K562 (cell line): Measurements from ENCODE around the gene BEST2. TPM values are rescaled to one million over a fixed set of nuclear protein-coding genes. Genes with fewer than 3 reads are reported as not detected.

Experiments
- ATF7 ChIP-seq: fragments of 450-650 bp; IDR thresholded peaks from 2 replicates; pipeline ENCODE4 v1.7.1; 2014; ENCODE audit warnings: mild to moderate bottlenecking, moderate library complexity
- C11orf30 ChIP-seq: fragments of 450-650 bp; IDR thresholded peaks from 2 replicates; pipeline ENCODE4 v1.6.1; 2016; ENCODE audit warnings: low read depth, mild to moderate bottlenecking
- CEBPB ChIP-seq: fragments of 450-650 bp; IDR thresholded peaks from 2 replicates; pipeline ENCODE4 v1.6.1; 2016; ENCODE audit warnings: missing genetic modification characterization, missing compliant biosample characterization
- CHD1 ChIP-seq: fragments of 200-600 bp; sonication (generic); IDR thresholded peaks from one replicate; pipeline ENCODE4 v1.6.1; 2012; ENCODE audit warnings: mild to moderate bottlenecking, moderate library complexity, low read length, inconsistent platforms
- HINFP ChIP-seq: fragments of 450-650 bp; conservative IDR thresholded peaks from 2 replicates; pipeline ENCODE4 v1.6.1; 2016; ENCODE audit warnings: missing genetic modification characterization, low read depth, mild to moderate bottlenecking, control low read depth, missing compliant biosample characterization
- KDM5B ChIP-seq: fragments of 200-600 bp; sonication (generic); IDR thresholded peaks from 2 replicates; pipeline ENCODE4 v1.6.1; 2012; ENCODE audit warnings: low read depth, mild to moderate bottlenecking, moderate library complexity, low read length, control low read depth, inconsistent platforms; ENCODE audit not compliant: insufficient replicate concordance
- MIER1 ChIP-seq: fragments of 450-650 bp; IDR thresholded peaks from 2 replicates; pipeline ENCODE4 v1.6.1; 2016; ENCODE audit warnings: antibody characterized with exemption, mild to moderate bottlenecking, low read depth
- MTF1 ChIP-seq: fragments of 250-450 bp; sonication (Bioruptor Pico); IDR thresholded peaks from 2 replicates; pipeline ENCODE4 v1.9.0; 2021; ENCODE audit warnings: moderate library complexity, mild to moderate bottlenecking, inconsistent platforms, borderline replicate concordance
- NR4A1 ChIP-seq, 2 experiments: fragments of 250-450 bp in 1 of 2; fragments of 450-650 bp in 1 of 2; sonication (Bioruptor Pico) in 1 of 2; IDR thresholded peaks; 2 replicates each; pipeline versions ENCODE4 v1.4.0 to v1.6.1; 2016 to 2020; ENCODE audit warnings: mild to moderate bottlenecking in 2 of 2, missing compliant biosample characterization in 1 of 2, missing genetic modification characterization in 1 of 2, moderate library complexity in 1 of 2
- POLR2A ChIP-seq: fragments of 450-650 bp; conservative IDR thresholded peaks from 2 replicates; pipeline ENCODE4 v1.6.1; 2016
- RAD51 ChIP-seq: fragments of 450-650 bp; IDR thresholded peaks from 2 replicates; pipeline ENCODE4 v1.7.1; 2016; ENCODE audit warnings: low read depth, mild to moderate bottlenecking, borderline replicate concordance
- SREBF1 ChIP-seq: fragments of 150-350 bp; IDR thresholded peaks from 2 replicates; pipeline ENCODE4 v1.6.1; 2014; ENCODE audit warnings: antibody characterized with exemption, low read depth, low read length, borderline replicate concordance
- TEAD1 ChIP-seq, 2 experiments: fragments of 450-650 bp in 1 of 2; sonication (generic) in 1 of 2; formaldehyde crosslinking; IDR thresholded peaks; 2 replicates each; pipeline versions ENCODE4 v1.4.0 to v1.8.0; 2020 to 2022; ENCODE audit warnings: mild to moderate bottlenecking in 2 of 2, missing genetic modification reagents in 1 of 2
- THRAP3 ChIP-seq: fragments of 450-650 bp; IDR thresholded peaks from 2 replicates; pipeline ENCODE4 v1.6.1; 2016; ENCODE audit warnings: mild to moderate bottlenecking, inconsistent platforms, borderline replicate concordance
- WHSC1 ChIP-seq: IDR thresholded peaks from one replicate; pipeline ENCODE4 v1.6.1; 2012; ENCODE audit warnings: low read length, control low read depth, inconsistent platforms
- ZNF175 ChIP-seq: fragments of 200-800 bp; sonication (Bioruptor generic); IDR thresholded peaks from 2 replicates; pipeline ENCODE4 v1.6.1; 2016; ENCODE audit warnings: low read depth, mild to moderate bottlenecking, missing genetic modification characterization, missing compliant biosample characterization
- ZNF75A ChIP-seq: fragments of 450-650 bp; formaldehyde crosslinking; IDR thresholded peaks from 2 replicates; pipeline ENCODE4 v1.4.0; 2020; ENCODE audit warnings: mild to moderate bottlenecking
- polyA plus RNA-seq, 8 experiments: library from polyadenylated mRNA; depleted of rRNA in 4 of 8; stranded (reverse) in 5 of 8; unstranded in 3 of 8; fragments of >200 nt; fragmentation: Nextera tagmentation in 2 of 8; fragmentation: Illumina TruSeq in 1 of 8; extraction: Ambion mirVana in 2 of 8; extraction: Trizol in 1 of 8; gene quantifications; 2 replicates each; pipeline versions ENCODE4 v1.2.1 to v1.2.3, GENCODE V29; 2011 to 2014; ENCODE audit warnings: inconsistent platforms in 1 of 8, missing spikeins in 1 of 8
- total RNA-seq, 7 experiments: library from RNA; depleted of rRNA in 6 of 7; stranded (reverse); fragments of >200 nt in 6 of 7; fragmentation: Illumina TruSeq in 2 of 7; extraction: Trizol in 2 of 7; gene quantifications; 2 replicates each; pipeline versions ENCODE4 v1.2.1 to v1.2.3, GENCODE V29; 2011 to 2021; ENCODE audit warnings: low replicate concordance in 1 of 7
- TF ChIP-seq, protein P1 (sequence below): fragments of 450-650 bp; IDR thresholded peaks from 2 replicates; pipeline ENCODE4 v1.7.1; 2018; ENCODE audit warnings: mild to moderate bottlenecking, low read depth; ENCODE audit not compliant: partially characterized antibody
- TF ChIP-seq, protein P2 (sequence below), 2 experiments: fragments of 450-650 bp in 1 of 2; sonication (generic) in 1 of 2; formaldehyde crosslinking; conservative IDR thresholded peaks; 2 replicates each; pipeline versions ENCODE4 v1.4.0 to v1.8.1; 2020 to 2022; ENCODE audit warnings: mild to moderate bottlenecking in 1 of 2, missing genetic modification reagents in 1 of 2
- TF ChIP-seq, protein P3 (sequence below), 2 experiments: IDR thresholded peaks; 2 replicates each; pipeline ENCODE4 v1.6.1; 2011; ENCODE audit warnings: borderline replicate concordance in 1 of 2, control low read depth in 1 of 2, low read depth in 1 of 2, low read length in 1 of 2, mild to moderate bottlenecking in 1 of 2, mixed read lengths in 1 of 2, moderate library complexity in 1 of 2; ENCODE audit not compliant: insufficient read depth in 1 of 2, insufficient read length in 1 of 2, poor library complexity in 1 of 2, severe bottlenecking in 1 of 2; ENCODE audit errors: extremely low read depth in 1 of 2

The BEST2 gene
- total and polyA plus RNA-seq, 9 of the 15 experiments (the other 6 are each of a cell fraction or from before 2014, with no cell fraction given) = not detected

DNA sequence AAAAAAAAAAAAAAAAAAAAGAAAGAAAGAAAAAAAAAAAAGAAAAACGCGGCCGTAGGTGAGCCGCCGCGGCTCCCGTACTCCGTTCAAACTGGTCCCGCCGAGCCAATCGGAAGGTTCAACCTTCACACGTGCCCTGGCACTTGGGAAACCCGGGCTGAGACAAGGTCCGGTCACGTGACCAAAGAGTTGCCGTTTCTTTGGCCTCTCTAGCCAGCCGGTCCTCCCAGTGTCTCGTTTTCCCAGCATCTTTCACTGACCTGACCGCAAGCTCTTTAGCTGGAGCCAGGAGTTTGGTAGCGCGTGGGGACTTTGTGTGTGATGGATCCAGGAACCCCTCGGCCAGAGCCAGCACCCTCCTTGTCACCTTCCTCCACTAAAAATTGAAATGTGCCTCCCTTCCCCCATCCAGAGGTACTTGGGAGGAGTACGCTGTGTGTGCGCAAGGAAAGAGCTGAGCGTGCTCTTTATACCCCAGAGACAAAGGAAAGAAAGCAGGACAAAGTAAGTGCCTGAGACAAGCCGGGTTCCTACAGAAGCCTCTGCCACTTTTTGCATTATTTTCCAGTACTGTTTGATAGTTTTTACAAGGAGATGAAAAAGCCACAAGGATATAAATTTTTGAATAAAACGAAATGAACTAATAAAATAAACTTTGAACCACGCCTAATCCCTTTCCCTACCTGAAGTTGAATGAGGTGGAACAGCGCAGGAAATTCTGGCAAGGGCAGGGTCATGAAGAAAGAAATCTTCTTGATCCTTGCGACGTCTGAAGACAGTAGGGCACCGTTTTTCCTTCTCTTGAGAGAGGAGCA lies 28.8 kb upstream of the BEST2 start (continued):
- TF ChIP-seq, protein P1, sequence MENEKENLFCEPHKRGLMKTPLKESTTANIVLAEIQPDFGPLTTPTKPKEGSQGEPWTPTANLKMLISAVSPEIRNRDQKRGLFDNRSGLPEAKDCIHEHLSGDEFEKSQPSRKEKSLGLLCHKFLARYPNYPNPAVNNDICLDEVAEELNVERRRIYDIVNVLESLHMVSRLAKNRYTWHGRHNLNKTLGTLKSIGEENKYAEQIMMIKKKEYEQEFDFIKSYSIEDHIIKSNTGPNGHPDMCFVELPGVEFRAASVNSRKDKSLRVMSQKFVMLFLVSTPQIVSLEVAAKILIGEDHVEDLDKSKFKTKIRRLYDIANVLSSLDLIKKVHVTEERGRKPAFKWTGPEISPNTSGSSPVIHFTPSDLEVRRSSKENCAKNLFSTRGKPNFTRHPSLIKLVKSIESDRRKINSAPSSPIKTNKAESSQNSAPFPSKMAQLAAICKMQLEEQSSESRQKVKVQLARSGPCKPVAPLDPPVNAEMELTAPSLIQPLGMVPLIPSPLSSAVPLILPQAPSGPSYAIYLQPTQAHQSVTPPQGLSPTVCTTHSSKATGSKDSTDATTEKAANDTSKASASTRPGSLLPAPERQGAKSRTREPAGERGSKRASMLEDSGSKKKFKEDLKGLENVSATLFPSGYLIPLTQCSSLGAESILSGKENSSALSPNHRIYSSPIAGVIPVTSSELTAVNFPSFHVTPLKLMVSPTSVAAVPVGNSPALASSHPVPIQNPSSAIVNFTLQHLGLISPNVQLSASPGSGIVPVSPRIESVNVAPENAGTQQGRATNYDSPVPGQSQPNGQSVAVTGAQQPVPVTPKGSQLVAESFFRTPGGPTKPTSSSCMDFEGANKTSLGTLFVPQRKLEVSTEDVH = peak; percentile 64
- peak; percentile 76 for TF ChIP-seq ATF7
- TF ChIP-seq CEBPB (tag) = peak; percentile 85
- peak; percentile 100 for TF ChIP-seq RAD51
- TF ChIP-seq, protein P2, sequence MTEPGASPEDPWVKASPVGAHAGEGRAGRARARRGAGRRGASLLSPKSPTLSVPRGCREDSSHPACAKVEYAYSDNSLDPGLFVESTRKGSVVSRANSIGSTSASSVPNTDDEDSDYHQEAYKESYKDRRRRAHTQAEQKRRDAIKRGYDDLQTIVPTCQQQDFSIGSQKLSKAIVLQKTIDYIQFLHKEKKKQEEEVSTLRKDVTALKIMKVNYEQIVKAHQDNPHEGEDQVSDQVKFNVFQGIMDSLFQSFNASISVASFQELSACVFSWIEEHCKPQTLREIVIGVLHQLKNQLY (CRISPR knock-in tag; conservative IDR thresholded peaks at IDR 0.05) = no peak
- TF ChIP-seq POLR2A = peak; percentile 85
- peak; percentile 23 for TF ChIP-seq CHD1
- TF ChIP-seq MTF1 (CRISPR knock-in tag) = peak; percentile 16; the same call in 1 of the 2 replicates
- no peak for TF ChIP-seq ZNF75A (CRISPR knock-in tag)
- TF ChIP-seq, protein P3, sequence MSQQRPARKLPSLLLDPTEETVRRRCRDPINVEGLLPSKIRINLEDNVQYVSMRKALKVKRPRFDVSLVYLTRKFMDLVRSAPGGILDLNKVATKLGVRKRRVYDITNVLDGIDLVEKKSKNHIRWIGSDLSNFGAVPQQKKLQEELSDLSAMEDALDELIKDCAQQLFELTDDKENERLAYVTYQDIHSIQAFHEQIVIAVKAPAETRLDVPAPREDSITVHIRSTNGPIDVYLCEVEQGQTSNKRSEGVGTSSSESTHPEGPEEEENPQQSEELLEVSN (IDR thresholded peaks at IDR 0.05; ENCODE audit: borderline replicate concordance in 1 of 2, extremely low read depth in 1 of 2, insufficient read depth in 1 of 2, insufficient read length in 1 of 2, low read depth in 1 of 2, low read length in 1 of 2, poor library complexity in 1 of 2, severe bottlenecking in 1 of 2) = peak; percentile 47 to 53
- peak; percentile 87 for TF ChIP-seq C11orf30
- TF ChIP-seq NR4A1 (CRISPR knock-in tag; IDR thresholded peaks at IDR 0.05) = no peak
- no peak for TF ChIP-seq NR4A1 (tag; IDR thresholded peaks at IDR 0.05)
- TF ChIP-seq SREBF1 = peak; percentile 59; the same call in 1 of the 2 replicates
- 0 out of 2 replicates have a peak, but pooled peaks have one; percentile 12 for TF ChIP-seq MIER1
- TF ChIP-seq THRAP3 = 0 out of 2 replicates have a peak, but pooled peaks have one; percentile 53
- no peak for TF ChIP-seq HINFP (tag)
- peak in 1 of 2 experiments; percentile 63; a peak in 1 of 4 replicates for TF ChIP-seq TEAD1 (CRISPR knock-in tag; IDR thresholded peaks at IDR 0.05)
- no peak for TF ChIP-seq WHSC1
- TF ChIP-seq KDM5B = peak; percentile 7
- TF ChIP-seq ZNF175 = peak; percentile 71
